Stimulated activated naive CD8-positive, alpha-beta T cell treated with anti-CD3 and anti-CD28 coated beads, Interleukin-15, amount 100 ng/mL, for 72 hours (primary cell): ENCODE measurements around the gene NCEH1.
A peak's percentile ranks its signal among the peaks of the same experiment; 100 is the strongest.

ENCODE experiments used
- ATAC-seq: fragments of 150-1000 bp; cut with Tn5 transposase; 2 replicates; pipeline ENCODE4 v1.10.0; 2021; ENCODE audit warnings: mild to moderate bottlenecking, moderate library complexity
- DNase-seq, 2 donors: peaks; one replicate each; pipeline ENCODE4 v3.0.0; 2021 to 2022
- H3K27ac Mint-ChIP-seq, 2 donors: one replicate each; pipeline ENCODE4 v1.8.0; 2022; ENCODE audit warnings: mild to moderate bottlenecking in 2 of 2, mixed read lengths in 2 of 2, moderate library complexity in 2 of 2
- H3K27me3 Mint-ChIP-seq: one replicate; pipeline ENCODE4 v1.8.0; 2022; ENCODE audit warnings: mixed read lengths
- H3K4me1 Mint-ChIP-seq: one replicate; pipeline ENCODE4 v1.8.0; 2022; ENCODE audit warnings: mild to moderate bottlenecking, mixed read lengths
- H3K4me3 Mint-ChIP-seq, 2 donors: one replicate each; pipeline ENCODE4 v1.8.0; 2022; ENCODE audit warnings: mild to moderate bottlenecking in 2 of 2, mixed read lengths in 2 of 2, moderate library complexity in 1 of 2
- H3K9me3 Mint-ChIP-seq, 2 donors: one replicate each; pipeline ENCODE4 v1.8.0; 2022; ENCODE audit warnings: mixed read lengths in 2 of 2

NCEH1 gene

DNA sequence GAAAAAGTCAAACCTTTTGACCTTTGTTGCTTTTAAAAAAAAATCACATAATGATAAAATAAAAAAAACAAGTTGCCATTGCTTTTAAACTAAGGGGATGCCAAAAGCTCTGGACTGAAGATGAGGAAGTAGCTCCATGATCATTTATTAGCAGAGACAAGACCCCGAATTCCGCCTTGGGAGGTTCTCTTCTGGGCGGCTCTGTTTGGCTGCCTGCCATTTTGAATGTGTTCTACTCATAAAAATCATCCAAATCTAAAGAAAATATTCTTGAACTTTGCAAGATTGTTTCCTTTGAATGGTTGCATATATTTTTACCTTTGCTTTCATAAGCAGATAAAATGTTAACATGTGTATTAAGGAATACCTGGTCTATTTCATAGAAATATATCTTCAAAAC lies 63.8 kb downstream of the NCEH1 start:
- no peak overlapping the region for H3K4me3 Mint-ChIP-seq
- ATAC-seq (no peak), DNase-seq (no peak)
- no peak overlapping the region for H3K27ac Mint-ChIP-seq
- H3K9me3 Mint-ChIP-seq = no peaks in the 10 kb centered on the region
- H3K4me1 Mint-ChIP-seq = no peaks in the 10 kb centered on the region
- H3K27me3 Mint-ChIP-seq = no peaks in the 10 kb centered on the region

DNA sequence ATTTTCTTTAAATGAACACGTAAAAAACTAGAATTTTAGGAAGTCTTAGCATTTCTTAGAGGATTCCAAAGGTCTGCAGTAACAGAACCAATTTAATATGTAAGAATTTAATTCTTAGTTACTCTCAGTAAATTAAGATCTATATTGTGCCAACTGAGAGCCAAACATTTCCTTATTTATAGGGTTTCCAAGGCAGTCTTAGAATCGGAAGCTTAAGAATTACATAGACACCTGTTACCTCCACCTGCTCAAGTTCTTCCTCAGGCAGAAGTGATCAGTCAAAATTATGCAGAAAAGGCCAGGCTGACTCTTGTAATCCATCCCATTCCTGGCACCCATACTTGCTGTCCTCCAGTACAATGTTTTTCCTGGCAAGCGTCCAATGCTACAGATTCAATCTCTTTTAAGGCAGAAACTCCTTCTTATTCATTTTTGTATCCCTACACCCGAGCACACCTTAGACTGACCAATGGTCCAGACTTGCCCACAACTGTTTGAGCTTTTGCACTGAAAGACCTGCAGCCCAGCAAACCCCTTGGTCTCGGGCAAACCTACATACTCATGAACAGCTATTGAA lies 64.3 kb downstream of the NCEH1 start:
- no peak for DNase-seq
- H3K27ac Mint-ChIP-seq = no peak overlapping the region
- no peak for ATAC-seq
- H3K4me3 Mint-ChIP-seq = no peak overlapping the region
- no peaks in the 10 kb centered on the region for H3K9me3 Mint-ChIP-seq
- no peaks in the 10 kb centered on the region for H3K27me3 Mint-ChIP-seq
- no peaks in the 10 kb centered on the region for H3K4me1 Mint-ChIP-seq

- Mint-ChIP-seq H3K4me1 (no peaks in the 10 kb centered on the region), H3K27me3 (no peaks in the 10 kb centered on the region), H3K9me3 (no peaks in the 10 kb centered on the region), H3K4me3 (no peak overlapping the region), H3K27ac (no peak overlapping the region)
- DNase-seq (no peak), ATAC-seq (no peak)
These were observed 66.6 kb downstream of the NCEH1 start for GRCh38 chr3:172644258-172644657.

DNA sequence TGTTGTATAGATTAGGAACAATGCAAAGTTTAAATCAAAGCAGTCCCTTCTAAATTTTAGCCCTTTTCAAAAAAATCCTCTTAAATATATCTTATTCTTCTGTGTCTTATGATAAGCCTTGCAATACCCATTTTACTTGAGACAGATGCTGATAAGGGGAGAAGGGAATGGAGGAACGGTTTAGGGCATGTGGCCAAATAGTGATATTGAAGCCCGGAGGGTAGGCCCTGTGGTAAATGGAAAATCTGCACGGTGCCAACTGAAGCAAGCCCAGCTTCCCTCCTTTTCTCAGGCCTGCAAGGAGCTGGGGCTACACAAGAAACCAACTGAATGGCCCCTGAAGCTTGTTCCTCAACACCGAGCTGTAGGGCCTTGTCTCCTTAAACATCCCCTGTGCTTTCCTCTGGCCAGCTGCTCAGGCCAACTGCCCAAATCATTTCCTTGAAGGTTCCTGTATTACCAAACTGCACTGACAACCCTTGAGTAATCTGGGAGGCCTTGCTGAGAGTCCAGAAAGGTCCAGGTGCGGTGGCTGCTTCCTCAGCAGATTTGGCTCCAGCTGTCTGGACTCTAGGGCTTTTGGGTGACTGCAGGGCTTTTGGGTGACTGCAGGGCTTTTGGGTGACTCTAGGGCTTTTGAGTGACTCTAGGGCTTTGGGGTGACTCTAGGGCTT lies 67.2 kb downstream of the NCEH1 start:
- no peak overlapping the region for H3K4me3 Mint-ChIP-seq
- no peaks in the 10 kb centered on the region for H3K9me3 Mint-ChIP-seq
- no peaks in the 10 kb centered on the region for H3K4me1 Mint-ChIP-seq
- no peak for ATAC-seq
- DNase-seq = no peak
- H3K27ac Mint-ChIP-seq = no peak overlapping the region
- H3K27me3 Mint-ChIP-seq = no peaks in the 10 kb centered on the region

DNA sequence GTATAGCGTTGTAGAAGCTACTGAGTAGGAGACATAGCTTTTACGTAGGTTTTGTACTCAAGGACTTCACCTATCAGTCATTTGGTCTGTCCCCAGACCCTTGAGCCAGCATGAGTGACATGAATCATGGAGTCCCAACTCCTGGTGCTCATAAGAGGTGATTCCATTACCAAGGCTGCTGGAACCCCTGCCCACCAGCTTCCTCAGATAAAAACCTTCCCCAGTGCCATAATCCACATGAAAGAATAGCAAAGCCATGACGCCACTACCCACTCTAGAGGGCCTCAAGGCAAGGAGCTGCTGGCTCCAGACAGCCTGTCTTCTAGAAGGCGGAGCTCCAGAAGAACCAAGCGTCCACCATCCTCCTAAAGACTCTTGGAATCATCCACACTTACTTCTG lies 69.6 kb downstream of the NCEH1 start:
- ATAC-seq (no peak), DNase-seq (no peak)
- Mint-ChIP-seq H3K27ac (no peak overlapping the region), H3K4me3 (no peak overlapping the region), H3K9me3 (no peaks in the 10 kb centered on the region), H3K4me1 (no peaks in the 10 kb centered on the region), H3K27me3 (no peaks in the 10 kb centered on the region)

DNA sequence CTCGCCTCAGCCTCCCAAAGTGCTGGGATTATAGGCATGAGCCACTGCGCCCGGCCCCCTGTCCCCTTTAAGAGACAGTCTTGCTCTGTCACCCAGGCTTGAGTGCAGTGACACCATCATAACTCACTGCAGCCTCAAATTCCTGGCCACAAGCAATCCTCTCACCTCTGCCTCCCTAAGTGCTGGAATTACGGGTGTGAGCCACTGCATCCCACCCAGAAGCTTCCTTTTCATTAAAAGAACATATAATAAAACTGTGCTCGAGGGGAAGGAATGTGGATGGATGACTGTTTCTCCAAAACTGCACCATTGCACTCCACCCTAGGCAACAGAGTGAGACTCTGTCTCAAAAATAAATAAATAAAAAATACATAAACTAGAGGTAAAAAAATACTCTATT lies 70.1 kb downstream of the NCEH1 start:
- DNase-seq (no peak), ATAC-seq (no peak)
- Mint-ChIP-seq H3K27me3 (no peaks in the 10 kb centered on the region), H3K27ac (no peak overlapping the region), H3K4me3 (no peak overlapping the region), H3K9me3 (no peaks in the 10 kb centered on the region), H3K4me1 (peaks cover 2% of the 10 kb centered on the region)

- Mint-ChIP-seq H3K27ac (peak overlapping the region in 1 of 2 donors; percentile 48), H3K4me1 (peaks cover 10% of the 10 kb centered on the region), H3K4me3 (no peak overlapping the region), H3K27me3 (no peaks in the 10 kb centered on the region), H3K9me3 (no peaks in the 10 kb centered on the region)
- DNase-seq = peak in 1 of 2 donors; percentile 10
- ATAC-seq = peak; percentile 100
These were observed 75.3 kb downstream of the NCEH1 start for GRCh38 chr3:172635588-172635987.

DNA sequence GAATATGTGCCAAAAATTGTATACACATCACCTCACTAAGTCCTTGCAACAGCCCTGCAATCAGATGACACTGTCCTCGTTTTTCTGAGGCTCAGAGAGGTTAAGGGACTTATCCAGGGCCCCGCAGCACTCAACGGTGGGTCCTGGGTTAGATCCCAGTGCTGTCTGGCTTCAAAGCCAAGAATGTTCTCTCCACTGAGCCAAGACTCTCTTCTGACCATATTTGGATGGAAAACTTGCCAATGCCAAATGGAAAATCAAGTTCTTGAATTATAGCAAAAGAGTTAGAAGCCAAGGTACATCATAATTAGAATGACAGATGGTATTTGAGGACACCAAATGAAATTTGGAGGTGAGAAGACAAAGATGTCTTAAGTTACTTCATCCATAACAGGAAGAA lies 75.9 kb downstream of the NCEH1 start:
- H3K9me3 Mint-ChIP-seq = no peaks in the 10 kb centered on the region
- H3K27me3 Mint-ChIP-seq = no peaks in the 10 kb centered on the region
- DNase-seq (no peak), ATAC-seq (no peak)
- peak overlapping the region in 1 of 2 donors; percentile 48 for H3K27ac Mint-ChIP-seq
- H3K4me1 Mint-ChIP-seq = peaks cover 10% of the 10 kb centered on the region
- H3K4me3 Mint-ChIP-seq = no peak overlapping the region

- H3K27ac Mint-ChIP-seq = no peak overlapping the region
- H3K27me3 Mint-ChIP-seq = no peaks in the 10 kb centered on the region
- peaks cover 4% of the 10 kb centered on the region for H3K4me1 Mint-ChIP-seq
- no peaks in the 10 kb centered on the region for H3K9me3 Mint-ChIP-seq
- ATAC-seq (no peak), DNase-seq (no peak)
- no peak overlapping the region for H3K4me3 Mint-ChIP-seq
These were observed 80.6 kb downstream of the NCEH1 start for GRCh38 chr3:172630316-172630715.

DNA sequence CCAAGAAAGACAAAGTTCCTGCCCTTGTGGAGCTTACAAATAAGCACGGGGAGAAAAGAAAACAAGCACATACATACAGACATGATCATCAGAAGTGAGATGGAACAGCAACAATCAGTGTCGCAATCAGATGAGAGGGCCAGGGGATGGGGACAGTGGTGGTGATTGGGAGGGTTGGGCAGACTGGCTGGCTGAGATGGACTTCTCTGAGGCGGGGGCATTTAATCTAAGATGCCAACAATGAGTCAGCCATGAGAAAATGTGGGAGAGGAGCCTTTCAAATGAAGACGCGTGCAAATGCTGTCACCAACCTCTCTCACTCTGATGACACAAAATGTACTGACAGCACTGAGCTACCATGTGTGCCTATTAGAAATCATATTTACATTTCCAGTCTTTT lies 81.4 kb downstream of the NCEH1 start:
- Mint-ChIP-seq H3K4me3 (no peak overlapping the region), H3K27me3 (no peaks in the 10 kb centered on the region), H3K4me1 (no peaks in the 10 kb centered on the region), H3K27ac (no peak overlapping the region), H3K9me3 (no peaks in the 10 kb centered on the region)
- DNase-seq (no peak), ATAC-seq (no peak)

DNA sequence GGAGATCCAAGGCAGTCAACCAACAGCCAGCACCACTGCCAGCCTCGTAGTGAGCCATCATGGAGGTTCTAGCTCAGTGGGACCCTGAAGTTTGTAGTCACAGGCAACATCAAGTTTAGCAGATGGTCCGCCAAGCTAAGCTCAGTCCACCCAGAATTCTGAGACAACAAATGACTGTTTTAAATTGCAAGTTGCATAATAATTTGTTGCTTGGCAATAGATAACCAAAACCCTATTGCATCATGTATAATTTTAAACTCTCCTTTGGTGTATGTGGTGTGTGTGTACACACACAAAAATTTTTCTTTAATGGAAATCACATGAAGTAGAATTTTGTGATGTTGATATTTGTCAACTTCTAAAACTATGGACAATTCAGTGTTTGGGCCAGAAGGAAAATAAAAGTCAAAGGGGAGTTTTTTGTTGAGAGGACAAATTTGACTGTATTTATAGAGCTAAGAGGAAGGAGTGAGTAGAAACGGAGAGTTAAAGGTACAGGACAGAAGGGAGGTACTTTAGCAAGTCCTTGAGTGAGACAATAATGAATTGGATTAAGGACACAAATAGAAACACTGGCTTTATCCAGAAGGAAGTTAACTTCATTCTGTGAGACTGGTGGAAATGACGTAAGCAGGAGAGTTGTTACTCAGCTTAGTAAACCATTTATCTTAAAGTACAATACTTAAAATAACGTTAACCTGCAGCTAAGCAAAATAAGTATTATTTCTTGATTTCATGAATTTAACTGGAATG lies 83.6 kb downstream of the NCEH1 start:
- no peak overlapping the region for H3K4me3 Mint-ChIP-seq
- ATAC-seq (no peak), DNase-seq (no peak)
- H3K27me3 Mint-ChIP-seq = no peaks in the 10 kb centered on the region
- peaks cover 3% of the 10 kb centered on the region for H3K4me1 Mint-ChIP-seq
- H3K27ac Mint-ChIP-seq = no peak overlapping the region
- H3K9me3 Mint-ChIP-seq = no peaks in the 10 kb centered on the region

DNA sequence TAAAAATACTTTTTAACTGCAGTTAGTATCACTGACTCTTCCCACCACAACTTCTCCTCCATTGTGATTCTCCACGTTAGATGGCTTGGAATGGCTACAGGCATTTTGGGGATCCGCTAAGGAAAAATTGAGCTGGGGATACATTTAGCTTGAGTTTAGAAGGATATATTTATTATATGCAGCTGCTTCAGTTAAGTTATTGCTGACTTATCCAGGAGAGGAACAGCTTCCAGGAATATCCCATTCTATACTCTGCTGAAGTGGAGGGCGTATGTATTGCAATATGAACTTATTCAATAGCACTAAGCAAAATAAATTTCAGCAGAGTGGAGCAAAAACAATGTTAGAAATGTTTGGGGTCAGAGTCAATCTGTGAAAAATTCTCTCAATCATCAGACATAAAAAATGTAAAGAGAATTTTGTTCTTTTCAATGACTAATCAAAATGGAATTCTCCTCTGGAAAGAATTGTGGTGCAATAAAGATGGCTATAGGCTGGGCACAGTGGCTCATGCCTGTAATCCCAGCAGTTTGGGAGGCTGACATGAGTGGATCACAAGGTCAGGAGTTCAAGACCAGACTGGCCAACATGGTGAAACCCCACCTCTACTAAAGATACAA lies 84.7 kb downstream of the NCEH1 start:
- no peaks in the 10 kb centered on the region for H3K9me3 Mint-ChIP-seq
- ATAC-seq (no peak), DNase-seq (no peak)
- H3K27me3 Mint-ChIP-seq = no peaks in the 10 kb centered on the region
- H3K4me1 Mint-ChIP-seq = peaks cover 6% of the 10 kb centered on the region
- H3K27ac Mint-ChIP-seq = no peak overlapping the region
- H3K4me3 Mint-ChIP-seq = no peak overlapping the region

GRCh38 chr3:172625404-172625803 lies 85.5 kb downstream of the NCEH1 start:
- H3K27me3 Mint-ChIP-seq = no peaks in the 10 kb centered on the region
- H3K27ac Mint-ChIP-seq = no peak overlapping the region
- peaks cover 6% of the 10 kb centered on the region for H3K4me1 Mint-ChIP-seq
- DNase-seq = no peak
- ATAC-seq = no peak
- no peaks in the 10 kb centered on the region for H3K9me3 Mint-ChIP-seq
- no peak overlapping the region for H3K4me3 Mint-ChIP-seq

DNA sequence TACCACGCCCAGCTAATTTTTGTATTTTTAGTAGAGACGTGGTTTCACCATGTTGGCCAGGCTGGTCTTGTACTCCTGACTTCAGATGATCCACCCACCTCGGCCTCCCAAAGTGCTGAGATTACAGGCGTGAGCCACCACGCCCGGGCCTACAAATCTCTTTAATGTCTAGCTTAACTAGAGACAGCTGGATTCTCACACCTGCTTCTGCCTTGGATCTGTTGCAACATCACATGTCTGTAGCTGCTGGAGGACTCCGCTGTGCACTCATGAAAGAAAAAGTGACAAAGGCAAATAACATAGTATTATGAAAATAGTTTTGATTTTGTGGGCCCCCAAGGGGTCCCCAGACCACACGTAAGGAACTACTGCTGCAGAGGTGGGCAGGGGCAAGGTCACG lies 85.9 kb downstream of the NCEH1 start:
- H3K4me3 Mint-ChIP-seq = no peak overlapping the region
- DNase-seq (no peak), ATAC-seq (no peak)
- H3K9me3 Mint-ChIP-seq = no peaks in the 10 kb centered on the region
- H3K4me1 Mint-ChIP-seq = peaks cover 6% of the 10 kb centered on the region
- no peaks in the 10 kb centered on the region for H3K27me3 Mint-ChIP-seq
- H3K27ac Mint-ChIP-seq = no peak overlapping the region

GRCh38 chr3:172622916-172623700 lies 87.8 kb downstream of the NCEH1 start:
- ATAC-seq (no peak), DNase-seq (no peak)
- H3K27ac Mint-ChIP-seq = no peak overlapping the region
- H3K9me3 Mint-ChIP-seq = peaks cover 5 to 7% of the 10 kb centered on the region in 2 donors
- H3K27me3 Mint-ChIP-seq = no peaks in the 10 kb centered on the region
- peaks cover 6% of the 10 kb centered on the region for H3K4me1 Mint-ChIP-seq
- no peak overlapping the region for H3K4me3 Mint-ChIP-seq
